HG02973 (cell line): Measurements from ENCODE around the gene RPUSD4.

Experiments
- ATAC-seq: cut with Tn5 transposase; IDR thresholded peaks from one replicate; pipeline ENCODE4 v1.9.1; 2021; ENCODE audit warnings: moderate library complexity; ENCODE audit not compliant: unreplicated experiment

RPUSD4 gene

GRCh38 chr11:126185259-126186024 is 26.0 kb downstream of the RPUSD4 start:
- no peak for ATAC-seq

DNA sequence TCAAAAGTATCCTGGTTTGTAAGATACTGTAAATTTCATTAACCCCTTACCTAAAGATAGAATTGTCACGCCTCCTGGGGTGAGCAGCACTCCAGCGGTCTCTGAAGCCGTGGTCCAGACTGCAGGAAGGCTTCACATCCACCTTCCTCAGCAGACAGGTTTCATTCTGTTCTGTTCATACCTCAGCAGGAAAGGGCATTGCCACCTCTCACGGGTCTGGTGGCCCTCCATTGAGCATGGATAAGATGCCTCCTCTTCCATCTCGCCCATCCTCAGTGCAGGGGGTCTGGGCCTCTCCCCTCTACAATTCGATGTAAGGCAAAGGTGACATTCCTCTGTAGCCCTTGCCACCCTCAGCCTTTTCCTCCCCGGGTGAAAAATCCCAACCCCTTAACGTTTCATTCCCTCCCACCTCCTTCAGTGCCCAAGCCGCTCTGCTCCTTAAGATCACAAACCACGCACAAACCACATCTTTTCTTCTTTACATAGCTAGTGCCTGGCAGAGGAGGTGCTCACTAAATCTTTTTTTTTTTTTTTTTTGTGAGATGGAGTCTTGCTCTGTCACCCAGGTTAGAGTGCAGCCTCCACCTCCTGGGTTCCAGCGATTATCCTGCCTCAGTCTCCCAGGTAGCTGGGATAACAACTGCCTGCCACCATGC is 28.5 kb downstream of the RPUSD4 start:
- no peak for ATAC-seq

- ATAC-seq, result no peak
Observed at GRCh38 chr11:126181939-126182730, 29.3 kb downstream of the RPUSD4 start.

DNA sequence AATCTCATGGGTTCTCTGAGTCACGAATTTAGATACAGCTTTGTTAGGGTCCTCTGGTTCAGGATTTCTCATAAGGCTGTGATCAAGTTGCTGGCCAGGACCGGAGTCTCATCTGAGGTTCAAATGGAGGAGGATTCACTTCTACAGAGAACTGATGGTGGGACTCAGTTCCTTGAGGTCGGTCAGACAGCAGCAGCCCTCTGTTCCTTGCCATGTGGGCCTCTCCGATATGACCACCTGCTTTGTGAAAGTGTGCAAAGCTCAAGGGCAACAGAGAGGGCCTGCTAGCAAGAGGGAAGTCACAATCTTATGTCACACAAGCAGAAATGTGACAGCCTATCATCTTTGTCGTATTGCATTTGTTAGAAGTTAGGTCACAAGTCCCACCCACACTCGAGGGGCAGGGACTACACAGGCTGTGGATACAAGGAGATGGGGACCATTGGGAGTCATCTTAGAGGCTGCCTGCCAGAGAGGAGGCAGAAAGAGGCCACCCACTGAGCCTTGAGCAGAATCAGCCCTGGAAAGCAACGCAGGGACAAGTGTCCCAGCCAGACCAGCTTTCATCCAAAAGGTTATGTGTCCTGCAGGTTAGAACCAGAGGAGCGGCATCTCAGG is 34.5 kb downstream of the RPUSD4 start:
- ATAC-seq, result no peak

GRCh38 chr11:126175393-126175792 is 36.1 kb downstream of the RPUSD4 start:
- no peak for ATAC-seq

DNA sequence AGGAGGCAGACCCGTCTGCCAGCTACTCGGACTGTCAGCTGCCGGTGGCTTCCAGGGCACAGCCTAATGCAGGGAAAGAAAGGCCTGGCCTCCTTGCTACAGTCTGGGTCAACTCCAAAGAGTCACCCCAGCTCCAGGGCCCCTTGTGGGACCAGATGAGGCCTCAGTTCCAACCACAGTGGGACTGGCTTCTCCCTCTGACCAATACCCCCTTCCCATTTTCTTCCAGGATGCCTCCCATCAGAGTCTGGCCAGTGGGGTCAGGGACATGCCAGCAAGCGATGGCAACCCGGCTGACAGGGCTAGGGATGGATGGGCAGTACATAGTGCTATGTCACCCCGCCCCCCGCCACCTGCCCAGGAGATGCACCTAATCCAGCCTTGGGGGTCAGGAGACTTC is 36.6 kb downstream of the RPUSD4 start:
- no peak for ATAC-seq

DNA sequence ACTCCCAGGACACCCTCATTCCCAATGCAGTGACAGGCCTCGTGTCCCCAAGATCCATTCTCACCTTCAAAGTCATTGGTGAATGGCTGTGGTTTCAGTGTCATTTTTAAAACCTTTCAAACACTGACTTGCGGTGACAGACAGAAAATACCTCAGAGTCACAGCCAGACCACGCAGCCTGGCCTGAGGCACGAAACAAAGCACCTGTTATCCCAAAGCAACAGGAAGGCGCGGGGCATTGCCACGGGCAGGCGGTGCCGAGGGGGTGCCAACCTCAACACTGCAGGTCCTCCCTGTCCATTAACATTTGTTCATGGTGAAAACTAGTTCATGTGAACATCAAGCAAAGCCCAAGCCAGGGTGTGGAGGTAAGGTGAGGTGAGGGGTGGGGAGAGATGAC is 38.2 kb downstream of the RPUSD4 start:
- no peak for ATAC-seq

DNA sequence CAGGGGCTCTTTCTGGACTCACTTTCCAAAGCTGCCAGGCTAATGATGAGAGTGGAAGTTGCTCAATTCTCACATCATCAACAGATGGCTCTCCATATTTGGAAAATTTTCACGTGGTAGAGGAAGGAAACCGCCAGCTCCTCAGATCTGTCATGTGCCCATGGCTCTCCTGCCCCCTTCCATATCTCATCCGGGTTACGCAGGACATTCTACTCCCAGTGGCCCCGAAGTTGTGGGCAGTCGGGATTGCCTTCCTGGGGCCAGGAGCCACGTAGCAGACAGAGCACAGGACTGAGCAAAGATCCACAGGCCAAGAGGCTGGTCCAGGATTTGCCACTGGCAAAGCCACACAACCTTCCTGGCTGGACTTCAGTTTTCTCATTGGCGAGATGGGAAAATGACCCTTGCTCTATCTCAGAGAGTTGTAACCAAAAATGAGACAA is 38.8 kb downstream of the RPUSD4 start:
- no peak for ATAC-seq

- ATAC-seq, result no peak
Observed at GRCh38 chr11:126169291-126169690, 42.2 kb downstream of the RPUSD4 start.

DNA sequence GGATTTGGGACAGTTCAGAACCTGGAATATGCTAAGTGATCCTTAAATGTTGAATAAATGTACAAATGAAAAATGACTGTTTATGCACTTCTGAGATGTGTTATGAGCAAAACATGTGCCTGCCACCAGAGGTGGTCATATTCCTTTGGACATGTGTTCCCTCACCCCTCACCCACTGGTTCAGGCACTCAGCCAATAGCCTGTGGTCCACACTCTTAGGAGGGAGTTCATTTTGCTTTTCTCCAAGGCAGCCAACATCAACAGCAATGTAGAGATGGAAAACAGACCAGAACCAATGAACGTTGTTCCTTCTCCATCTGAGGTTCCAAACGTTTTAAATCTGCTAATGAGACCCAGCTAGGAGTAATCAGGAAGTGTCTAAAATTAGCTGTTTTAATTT is 44.0 kb downstream of the RPUSD4 start:
- ATAC-seq, result no peak

- ATAC-seq, result no peak
Observed at GRCh38 chr11:126166413-126166812, 45.0 kb downstream of the RPUSD4 start.

DNA sequence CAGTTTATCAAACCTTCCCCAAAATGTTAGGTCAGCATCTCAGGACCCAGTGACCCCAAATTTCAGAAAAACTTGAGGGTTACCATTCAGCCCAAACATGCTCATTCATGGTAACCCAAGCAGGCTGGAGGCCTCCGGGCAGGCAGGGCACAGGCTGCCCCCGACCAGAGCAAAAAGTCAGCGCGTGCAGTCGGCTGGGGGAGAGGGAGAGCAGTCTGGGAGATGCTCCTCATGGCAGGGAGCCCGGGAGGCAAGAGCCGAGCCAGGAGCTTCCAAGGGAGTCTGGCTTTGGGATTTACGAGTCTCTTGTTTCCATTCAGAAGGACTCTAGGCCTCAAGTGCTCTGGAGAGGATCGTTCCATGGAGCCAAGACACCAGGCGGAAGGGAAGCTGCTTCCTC is 45.7 kb downstream of the RPUSD4 start:
- ATAC-seq, result no peak

DNA sequence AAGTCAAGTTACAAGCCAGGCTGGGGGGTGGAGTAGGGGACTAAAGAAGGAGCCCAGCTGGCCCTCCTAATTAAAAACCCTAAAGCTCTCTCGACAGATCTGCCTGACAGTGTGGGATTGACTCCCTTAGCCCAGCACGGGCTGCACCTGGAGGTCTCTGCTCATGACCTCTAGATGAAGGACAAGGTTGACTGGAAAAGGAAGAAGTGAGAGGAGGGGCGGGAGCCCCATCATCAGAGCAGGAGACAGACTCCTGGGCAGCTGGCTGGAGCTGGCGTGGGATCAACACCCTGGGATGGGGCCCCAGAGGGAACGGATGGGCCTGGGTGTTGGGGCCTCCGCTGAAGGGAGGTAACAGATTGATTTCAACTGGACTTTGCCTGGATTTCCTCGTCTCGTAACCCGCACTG is 46.1 kb downstream of the RPUSD4 start:
- ATAC-seq, result no peak

DNA sequence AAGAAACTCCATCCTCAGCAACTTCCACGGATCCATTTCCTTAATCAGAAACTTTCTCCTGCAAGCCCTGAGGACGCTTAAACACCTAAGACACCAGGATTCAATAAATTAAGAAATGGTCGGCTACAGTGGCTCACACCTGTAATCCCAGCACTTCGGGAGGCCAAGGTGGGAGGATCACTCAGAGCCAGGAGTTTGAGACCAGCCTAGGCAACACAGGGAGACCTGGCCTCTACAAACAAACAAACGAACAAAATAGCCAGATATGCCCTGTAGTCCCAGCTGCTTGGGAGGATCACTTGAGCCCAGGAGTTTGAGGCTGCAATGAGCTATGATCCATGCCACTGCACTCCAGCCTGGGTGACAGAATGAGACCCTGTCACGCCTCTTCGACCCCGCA is 46.7 kb downstream of the RPUSD4 start:
- no peak for ATAC-seq

DNA sequence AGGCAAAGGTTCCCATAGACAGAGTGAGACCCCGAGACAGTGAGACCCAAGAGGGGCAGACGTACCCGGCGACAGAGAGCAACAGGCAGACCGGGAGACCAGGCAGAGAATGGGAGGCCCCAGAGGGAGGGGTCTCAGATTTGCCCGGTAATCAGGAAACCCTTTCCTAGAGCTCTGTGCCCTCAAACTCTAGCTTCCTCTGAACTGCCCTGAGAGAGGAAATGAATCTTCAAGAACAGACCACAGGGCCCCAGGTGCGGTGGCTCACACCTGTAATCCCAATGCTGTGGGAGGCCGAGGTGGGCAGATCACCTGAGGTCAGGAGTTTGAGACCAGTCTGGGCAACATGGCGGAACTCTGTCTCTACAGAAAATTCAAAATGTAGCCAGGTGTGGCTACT is 47.7 kb downstream of the RPUSD4 start:
- ATAC-seq, result no peak

GRCh38 chr11:126163074-126163700 is 48.3 kb downstream of the RPUSD4 start:
- ATAC-seq, result no peak

- ATAC-seq, result no peak
Observed at GRCh38 chr11:126162306-126163030, 49.0 kb downstream of the RPUSD4 start.

DNA sequence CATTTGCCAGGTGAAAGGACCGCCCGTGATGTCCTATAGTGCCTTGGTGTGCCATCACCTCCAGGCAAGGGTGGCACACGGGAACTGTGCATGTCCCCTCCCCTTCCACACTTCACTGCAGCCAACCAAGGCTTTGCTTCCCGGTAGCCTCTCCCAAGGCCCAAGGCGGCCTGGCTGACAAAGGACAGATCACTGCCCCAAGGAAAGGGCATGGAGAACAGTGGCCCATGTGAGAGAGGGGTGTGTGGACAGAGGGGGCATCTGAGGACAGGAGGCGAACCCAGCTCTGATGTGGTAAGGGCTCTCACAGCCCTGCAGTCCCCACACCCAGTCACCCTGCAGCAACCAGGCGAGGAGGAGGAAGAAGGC is 50.4 kb downstream of the RPUSD4 start:
- no peak for ATAC-seq

DNA sequence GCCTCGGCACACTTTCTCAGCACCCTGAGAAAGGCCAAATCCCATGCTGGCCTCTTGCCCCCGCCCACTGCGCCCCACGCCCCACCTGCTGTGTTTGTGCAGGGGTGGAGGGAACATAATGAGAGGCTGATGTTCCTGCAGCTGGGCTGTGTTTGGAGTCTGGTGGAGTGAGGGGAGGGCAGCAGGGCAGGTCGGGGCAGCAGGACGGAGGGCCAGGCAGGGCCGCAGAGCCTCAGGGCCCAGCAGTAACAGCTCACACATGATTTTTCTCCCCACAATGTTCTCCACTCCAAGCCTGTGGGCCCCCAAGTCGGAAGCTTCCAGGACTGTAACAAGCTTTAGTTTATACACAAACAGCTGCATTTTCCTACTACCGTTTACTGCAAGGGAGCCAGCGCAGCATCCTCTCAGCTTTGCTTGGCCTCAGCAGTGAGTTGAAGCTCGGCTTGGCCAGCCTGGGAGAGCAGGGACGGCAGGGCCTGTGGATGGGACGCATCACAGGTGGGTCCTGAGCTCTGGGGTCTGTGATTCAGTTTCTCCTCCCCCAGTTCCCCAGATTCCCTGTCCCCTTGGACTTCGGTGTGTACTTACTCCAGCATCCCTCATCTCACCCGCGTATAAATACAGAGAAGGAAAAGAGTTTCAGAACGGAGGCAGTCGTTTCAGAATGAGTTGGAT is 51.0 kb downstream of the RPUSD4 start:
- ATAC-seq, result no peak
